Panc1 (cell line): ENCODE data around the gene PRKG1. TPM values are rescaled to one million over a fixed set of nuclear protein-coding genes. Genes with fewer than 3 reads are reported as not detected.

ENCODE experiments used
- ATAC-seq: fragments of 200-7000 bp; cut with Tn5 transposase; 2 replicates; pipeline ENCODE4 v1.9.1; 2020; ENCODE audit warnings: mild to moderate bottlenecking, moderate library complexity
- BruUV-seq: library from RNA; stranded (reverse); fragments of 400-500 nt; replicated peaks from 2 replicates; lab custom pipeline; 2021; lab: Mats Ljungman, UMichigan
- CTCF ChIA-PET: fragments of 300-600 bp; sonication (Branson Sonifier 250); formaldehyde crosslinking; loops from one replicate; lab custom pipeline; 2022; ENCODE audit warnings: antibody characterized with exemption; lab: Charles Lee
- POLR2A ChIA-PET: fragments of 300-600 bp; sonication (Branson Sonifier 250); formaldehyde crosslinking; loops from one replicate; lab custom pipeline; 2022; ENCODE audit warnings: antibody characterized with exemption; lab: Charles Lee
- DNase-seq: peaks from one replicate; pipeline ENCODE4 v3.0.0-alpha.2; 2010; ENCODE audit warnings: low read depth, low spot score
- H3K27ac ChIP-seq: 2 replicates; pipeline ENCODE4 v1.5.1; 2011; ENCODE audit warnings: mild to moderate bottlenecking, low read length, inconsistent platforms
- H3K27me3 ChIP-seq: fragments of 200-500 bp; sonication (Bioruptor generic); 2 replicates; pipeline ENCODE4 v1.6.0; 2014; ENCODE audit warnings: low read length, inconsistent platforms; ENCODE audit not compliant: control insufficient read depth, insufficient read depth
- H3K36me3 ChIP-seq: fragments of 200-500 bp; sonication (Bioruptor generic); 2 replicates; pipeline ENCODE4 v1.5.1; 2014; ENCODE audit warnings: inconsistent platforms, mild to moderate bottlenecking, low read length, moderate library complexity; ENCODE audit not compliant: control insufficient read depth, insufficient read depth
- H3K4me1 ChIP-seq: 2 replicates; pipeline ENCODE4 v1.5.1; 2011; ENCODE audit warnings: inconsistent platforms, mild to moderate bottlenecking, low read length, moderate library complexity; ENCODE audit not compliant: control insufficient read depth, insufficient read depth
- H3K4me3 ChIP-seq, 2 experiments: 2 replicates each; pipeline ENCODE4 v1.5.1; 2011 to 2012; ENCODE audit warnings: low read depth in 2 of 2, low read length in 2 of 2, mild to moderate bottlenecking in 2 of 2, inconsistent platforms in 1 of 2, moderate library complexity in 1 of 2
- H3K9me3 ChIP-seq: fragments of 200-500 bp; sonication (Bioruptor generic); 2 replicates; pipeline ENCODE4 v1.5.1; 2014; ENCODE audit warnings: low read depth, mild to moderate bottlenecking, inconsistent platforms, low read length, moderate library complexity; ENCODE audit not compliant: control insufficient read depth, insufficient read depth
- POLR2AphosphoS5 ChIP-seq: IDR thresholded peaks from 2 replicates; pipeline ENCODE4 v1.6.1; 2012; ENCODE audit warnings: mild to moderate bottlenecking, low read depth, low read length, moderate library complexity
- SIN3A ChIP-seq: IDR thresholded peaks from 2 replicates; pipeline ENCODE4 v1.6.1; 2012; ENCODE audit warnings: low read depth, mild to moderate bottlenecking, low read length, moderate library complexity, borderline replicate concordance; ENCODE audit not compliant: insufficient read depth
- TCF7L2 ChIP-seq: IDR thresholded peaks from 2 replicates; pipeline ENCODE4 v1.6.1; 2011; ENCODE audit warnings: mild to moderate bottlenecking, low read depth, low read length, inconsistent platforms
- in situ Hi-C: cut with HindIII; loops from 2 replicates; pipeline ENCODE4 v1.10.0; 2016; ENCODE audit warnings: low sequenced_read_pairs, low pct_unique_long_range_greater_than_20kb
- intact Hi-C: fragments of 100-400 bp; cut with micrococcal nuclease; formaldehyde crosslinking; loops from one replicate; pipeline ENCODE4 v1.10.0; 2022; ENCODE audit not compliant: unreplicated experiment
- total RNA-seq: library from RNA; stranded (reverse); gene quantifications from one replicate; pipeline ENCODE4 v1.2.1, GENCODE V29; 2021; ENCODE audit not compliant: unreplicated experiment
- TF ChIP-seq, protein P1 (sequence below), 2 experiments: IDR thresholded peaks; 2 replicates each; pipeline ENCODE4 v1.6.1; 2011 to 2012; ENCODE audit warnings: low read depth in 2 of 2, control low read depth in 1 of 2, low read length in 1 of 2, mild to moderate bottlenecking in 1 of 2, moderate library complexity in 1 of 2; ENCODE audit not compliant: insufficient read depth in 1 of 2
- TF ChIP-seq, protein P2 (sequence below): fragments of 450-650 bp; IDR thresholded peaks from 2 replicates; pipeline ENCODE4 v1.5.1; 2017; ENCODE audit warnings: mild to moderate bottlenecking

The PRKG1 gene
- total RNA-seq, 1 experiment from 2014 or later = 0.92 TPM

DNA sequence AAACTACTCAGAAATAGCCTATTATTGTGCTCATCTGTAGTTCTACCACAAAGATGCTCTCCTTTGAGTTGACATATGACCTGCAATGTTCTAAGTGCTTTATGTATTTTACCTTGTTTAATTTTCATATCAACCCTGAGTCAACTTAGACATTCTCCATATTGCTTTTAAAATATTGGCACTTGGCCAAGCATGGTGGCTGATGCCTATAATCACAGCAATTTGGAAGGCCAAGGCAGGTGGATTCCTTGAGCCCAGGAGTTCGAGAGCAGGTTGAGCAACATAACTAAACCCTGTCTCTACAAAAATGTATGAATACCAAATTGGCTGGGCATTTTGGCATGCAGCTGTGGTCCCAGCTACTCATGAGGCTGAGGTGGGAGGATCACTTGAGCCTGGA lies 50.6 kb downstream of the PRKG1 start:
- POLR2A ChIA-PET = no interaction called here
- no peak overlapping the region for H3K4me3 ChIP-seq
- H3K36me3 ChIP-seq = no peaks in the 10 kb centered on the region
- no peaks in the 10 kb centered on the region for H3K4me1 ChIP-seq
- BruUV-seq = no TSS peak
- no peak for DNase-seq
- no peak overlapping the region for H3K27ac ChIP-seq
- H3K9me3 ChIP-seq = no peaks in the 10 kb centered on the region
- CTCF ChIA-PET = no interaction called here
- ATAC-seq = no peak
- TF ChIP-seq, protein P1, sequence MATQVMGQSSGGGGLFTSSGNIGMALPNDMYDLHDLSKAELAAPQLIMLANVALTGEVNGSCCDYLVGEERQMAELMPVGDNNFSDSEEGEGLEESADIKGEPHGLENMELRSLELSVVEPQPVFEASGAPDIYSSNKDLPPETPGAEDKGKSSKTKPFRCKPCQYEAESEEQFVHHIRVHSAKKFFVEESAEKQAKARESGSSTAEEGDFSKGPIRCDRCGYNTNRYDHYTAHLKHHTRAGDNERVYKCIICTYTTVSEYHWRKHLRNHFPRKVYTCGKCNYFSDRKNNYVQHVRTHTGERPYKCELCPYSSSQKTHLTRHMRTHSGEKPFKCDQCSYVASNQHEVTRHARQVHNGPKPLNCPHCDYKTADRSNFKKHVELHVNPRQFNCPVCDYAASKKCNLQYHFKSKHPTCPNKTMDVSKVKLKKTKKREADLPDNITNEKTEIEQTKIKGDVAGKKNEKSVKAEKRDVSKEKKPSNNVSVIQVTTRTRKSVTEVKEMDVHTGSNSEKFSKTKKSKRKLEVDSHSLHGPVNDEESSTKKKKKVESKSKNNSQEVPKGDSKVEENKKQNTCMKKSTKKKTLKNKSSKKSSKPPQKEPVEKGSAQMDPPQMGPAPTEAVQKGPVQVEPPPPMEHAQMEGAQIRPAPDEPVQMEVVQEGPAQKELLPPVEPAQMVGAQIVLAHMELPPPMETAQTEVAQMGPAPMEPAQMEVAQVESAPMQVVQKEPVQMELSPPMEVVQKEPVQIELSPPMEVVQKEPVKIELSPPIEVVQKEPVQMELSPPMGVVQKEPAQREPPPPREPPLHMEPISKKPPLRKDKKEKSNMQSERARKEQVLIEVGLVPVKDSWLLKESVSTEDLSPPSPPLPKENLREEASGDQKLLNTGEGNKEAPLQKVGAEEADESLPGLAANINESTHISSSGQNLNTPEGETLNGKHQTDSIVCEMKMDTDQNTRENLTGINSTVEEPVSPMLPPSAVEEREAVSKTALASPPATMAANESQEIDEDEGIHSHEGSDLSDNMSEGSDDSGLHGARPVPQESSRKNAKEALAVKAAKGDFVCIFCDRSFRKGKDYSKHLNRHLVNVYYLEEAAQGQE (IDR thresholded peaks at IDR 0.05; ENCODE audit: insufficient read depth in 1 of 2, low read depth in 2 of 2, low read length in 1 of 2) = no peak
- no peak for TF ChIP-seq TCF7L2
- no peak for TF ChIP-seq POLR2AphosphoS5
- no peak for TF ChIP-seq SIN3A
- TF ChIP-seq, protein P2, sequence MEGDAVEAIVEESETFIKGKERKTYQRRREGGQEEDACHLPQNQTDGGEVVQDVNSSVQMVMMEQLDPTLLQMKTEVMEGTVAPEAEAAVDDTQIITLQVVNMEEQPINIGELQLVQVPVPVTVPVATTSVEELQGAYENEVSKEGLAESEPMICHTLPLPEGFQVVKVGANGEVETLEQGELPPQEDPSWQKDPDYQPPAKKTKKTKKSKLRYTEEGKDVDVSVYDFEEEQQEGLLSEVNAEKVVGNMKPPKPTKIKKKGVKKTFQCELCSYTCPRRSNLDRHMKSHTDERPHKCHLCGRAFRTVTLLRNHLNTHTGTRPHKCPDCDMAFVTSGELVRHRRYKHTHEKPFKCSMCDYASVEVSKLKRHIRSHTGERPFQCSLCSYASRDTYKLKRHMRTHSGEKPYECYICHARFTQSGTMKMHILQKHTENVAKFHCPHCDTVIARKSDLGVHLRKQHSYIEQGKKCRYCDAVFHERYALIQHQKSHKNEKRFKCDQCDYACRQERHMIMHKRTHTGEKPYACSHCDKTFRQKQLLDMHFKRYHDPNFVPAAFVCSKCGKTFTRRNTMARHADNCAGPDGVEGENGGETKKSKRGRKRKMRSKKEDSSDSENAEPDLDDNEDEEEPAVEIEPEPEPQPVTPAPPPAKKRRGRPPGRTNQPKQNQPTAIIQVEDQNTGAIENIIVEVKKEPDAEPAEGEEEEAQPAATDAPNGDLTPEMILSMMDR = no peak
- no peaks in the 10 kb centered on the region for H3K27me3 ChIP-seq
- in situ Hi-C loops = no loop called here
- intact Hi-C loops = no loop called here

DNA sequence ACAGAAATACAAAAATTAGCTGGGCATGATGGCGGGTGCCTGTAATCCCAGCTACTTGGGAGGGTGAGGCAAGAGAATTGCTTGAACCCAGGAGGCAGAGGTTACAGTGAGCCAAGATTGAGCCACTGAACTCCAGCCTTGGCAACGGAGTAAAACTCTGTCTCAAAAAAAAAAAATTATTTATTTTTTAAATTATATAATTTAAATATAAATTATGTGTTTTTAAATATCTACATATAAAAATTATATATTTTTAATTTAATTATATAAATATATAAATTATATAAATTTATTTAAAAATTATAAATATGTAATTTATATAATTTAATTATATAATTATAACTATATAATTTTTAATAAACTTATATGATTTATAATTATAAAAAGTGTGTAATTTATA lies 51.2 kb downstream of the PRKG1 start:
- H3K27ac ChIP-seq = no peak overlapping the region
- intact Hi-C loops = no loop called here
- in situ Hi-C loops = no loop called here
- ChIA-PET POLR2A (no interaction called here), CTCF (no interaction called here)
- TF ChIP-seq, protein P1 (IDR thresholded peaks at IDR 0.05; ENCODE audit: insufficient read depth in 1 of 2, low read depth in 2 of 2, low read length in 1 of 2) = no peak
- TF ChIP-seq SIN3A = no peak
- TF ChIP-seq TCF7L2 = no peak
- TF ChIP-seq POLR2AphosphoS5 = no peak
- TF ChIP-seq, protein P2 = no peak
- no peaks in the 10 kb centered on the region for H3K9me3 ChIP-seq
- H3K36me3 ChIP-seq = no peaks in the 10 kb centered on the region
- no peaks in the 10 kb centered on the region for H3K27me3 ChIP-seq
- BruUV-seq = no TSS peak
- no peak overlapping the region for H3K4me3 ChIP-seq
- no peaks in the 10 kb centered on the region for H3K4me1 ChIP-seq
- ATAC-seq (no peak), DNase-seq (no peak)
